A549 (cell line): Measurements from ENCODE around the gene UIMC1. TPM values are rescaled to one million over a fixed set of nuclear protein-coding genes. Genes with fewer than 3 reads are reported as not detected.

Experiments
- ATAC-seq, 2 experiments: fragments of 200-7000 bp in 1 of 2; fragments of >200 bp in 1 of 2; cut with Nextera tagmentation in 1 of 2; cut with Tn5 transposase in 1 of 2; 3 replicates each; pipeline versions ENCODE4 v1.8.0 to v1.9.1; 2018 to 2020; ENCODE audit warnings: mild to moderate bottlenecking in 1 of 2, moderate library complexity in 1 of 2
- CTCF ChIA-PET: fragments of 300-600 bp; sonication (Branson Sonifier 250); formaldehyde crosslinking; extraction: SDS; loops from one replicate; lab custom pipeline; 2021; ENCODE audit warnings: antibody characterized with exemption, inconsistent platforms; lab: Yijun Ruan, JAX
- POLR2A ChIA-PET: fragments of 350-600 bp; formaldehyde crosslinking; extraction: SDS; loops from one replicate; lab custom pipeline; 2021; ENCODE audit warnings: antibody characterized with exemption, inconsistent platforms; lab: Yijun Ruan, JAX
- DNase-seq, 2 experiments: peaks; one replicate each; pipeline versions ENCODE4 v3.0.0 to v3.0.0-alpha.2; 2011 to 2016; ENCODE audit warnings: low read depth in 1 of 2, low spot score in 1 of 2
- FAIRE-seq: peaks from 2 replicates; lab custom pipeline; 2011; peaks lifted over from hg19 to GRCh38; lab: Jason Lieb, UNC
- H3K27ac ChIP-seq, 2 experiments: fragments of >200 bp; sonication (Bioruptor Twin); formaldehyde crosslinking; 3 replicates each; pipeline ENCODE4 v1.5.1; 2016 to 2017
- H3K4me1 ChIP-seq: fragments of >200 bp; sonication (Bioruptor Twin); formaldehyde crosslinking; 3 replicates; pipeline ENCODE4 v1.6.1; 2016
- H3K4me2 ChIP-seq: fragments of >200 bp; sonication (Bioruptor Twin); formaldehyde crosslinking; 3 replicates; pipeline ENCODE4 v1.6.1; 2016
- H3K4me3 ChIP-seq: fragments of >200 bp; sonication (Bioruptor Twin); formaldehyde crosslinking; 3 replicates; pipeline ENCODE4 v1.5.1; 2016
- H3K9me3 ChIP-seq: fragments of >200 bp; sonication (Bioruptor Twin); formaldehyde crosslinking; 3 replicates; pipeline ENCODE4 v1.6.1; 2016
- ATOH8 ChIP-seq: fragments of 250-450 bp; sonication (Bioruptor Pico); IDR thresholded peaks from 2 replicates; pipeline ENCODE4 v1.5.0; 2020; ENCODE audit warnings: low read depth, mild to moderate bottlenecking, moderate library complexity
- BCL3 ChIP-seq: fragments of >200 bp; sonication (Bioruptor Twin); formaldehyde crosslinking; IDR thresholded peaks from 3 replicates; pipeline ENCODE4 v1.6.1; 2016
- CHD4 ChIP-seq: fragments of 200-600 bp; sonication (generic); IDR thresholded peaks from 2 replicates; pipeline ENCODE4 v1.6.1; 2016; ENCODE audit warnings: antibody characterized with exemption, mild to moderate bottlenecking, borderline replicate concordance
- EHMT2 ChIP-seq: fragments of 200-600 bp; sonication (generic); IDR thresholded peaks from 2 replicates; pipeline ENCODE4 v1.6.1; 2016; ENCODE audit warnings: antibody characterized with exemption, low read depth, mild to moderate bottlenecking, moderate library complexity
- ESRRA ChIP-seq: fragments of 150-350 bp; IDR thresholded peaks from 2 replicates; pipeline ENCODE4 v1.6.1; 2014; ENCODE audit warnings: mild to moderate bottlenecking, low read length, borderline replicate concordance
- HOXA7 ChIP-seq: fragments of 250-450 bp; sonication (Bioruptor Pico); IDR thresholded peaks from 2 replicates; pipeline ENCODE4 v1.5.0; 2020; ENCODE audit warnings: mild to moderate bottlenecking, moderate library complexity
- HOXB5 ChIP-seq: fragments of 250-450 bp; sonication (Bioruptor Pico); IDR thresholded peaks from 2 replicates; pipeline ENCODE4 v1.5.0; 2020; ENCODE audit warnings: mild to moderate bottlenecking, moderate library complexity
- JUN ChIP-seq, 2 experiments: fragments of >200 bp; sonication (Bioruptor Twin); formaldehyde crosslinking; IDR thresholded peaks; 2 replicates in 1 of 2; 3 replicates in 1 of 2; pipeline ENCODE4 v1.6.1; 2016 to 2017
- JUNB ChIP-seq: fragments of >200 bp; sonication (Bioruptor Twin); formaldehyde crosslinking; IDR thresholded peaks from 2 replicates; pipeline ENCODE4 v1.6.1; 2016
- KDM1A ChIP-seq: fragments of 200-600 bp; sonication (generic); IDR thresholded peaks from 2 replicates; pipeline ENCODE4 v1.6.1; 2016; ENCODE audit warnings: low read depth, mild to moderate bottlenecking
- KDM5A ChIP-seq: fragments of 200-600 bp; sonication (generic); IDR thresholded peaks from 2 replicates; pipeline ENCODE4 v1.6.1; 2016; ENCODE audit warnings: antibody characterized with exemption, mild to moderate bottlenecking
- NPAS2 ChIP-seq: fragments of 250-450 bp; sonication (Bioruptor Pico); IDR thresholded peaks from 2 replicates; pipeline ENCODE4 v1.8.0; 2022; ENCODE audit warnings: mild to moderate bottlenecking, moderate library complexity, borderline replicate concordance
- NR3C1 ChIP-seq: fragments of >200 bp; sonication (Bioruptor Twin); formaldehyde crosslinking; IDR thresholded peaks from 3 replicates; pipeline ENCODE4 v1.6.1; 2017
- PBX3 ChIP-seq: IDR thresholded peaks from 2 replicates; pipeline ENCODE4 v1.6.1; 2012
- RAD21 ChIP-seq, 2 experiments: fragments of >200 bp in 1 of 2; sonication (Bioruptor Twin) in 1 of 2; formaldehyde crosslinking in 1 of 2; IDR thresholded peaks in 1 of 2; conservative IDR thresholded peaks in 1 of 2; 2 replicates in 1 of 2; 3 replicates in 1 of 2; pipeline ENCODE4 v1.6.1; 2012 to 2018; ENCODE audit warnings: inconsistent platforms in 1 of 2
- RNF2 ChIP-seq: fragments of 200-600 bp; sonication (generic); IDR thresholded peaks from 2 replicates; pipeline ENCODE4 v1.6.1; 2016; ENCODE audit warnings: low read depth, mild to moderate bottlenecking, antibody characterized with exemption, moderate library complexity, borderline replicate concordance
- SREBF2 ChIP-seq: fragments of 450-650 bp; IDR thresholded peaks from 2 replicates; pipeline ENCODE4 v1.6.1; 2014; ENCODE audit warnings: mild to moderate bottlenecking, moderate library complexity
- TFCP2L1 ChIP-seq: fragments of 250-450 bp; sonication (Bioruptor Pico); IDR thresholded peaks from 2 replicates; pipeline ENCODE4 v1.5.0; 2021; ENCODE audit warnings: mild to moderate bottlenecking
- TP53 ChIP-seq: fragments of 250-450 bp; sonication (Bioruptor Pico); IDR thresholded peaks from 2 replicates; pipeline ENCODE4 v1.5.0; 2021; ENCODE audit warnings: mild to moderate bottlenecking, moderate library complexity
- USF2 ChIP-seq: fragments of 450-650 bp; IDR thresholded peaks from 2 replicates; pipeline ENCODE4 v1.6.1; 2014; ENCODE audit warnings: antibody characterized with exemption
- ZC3H11A ChIP-seq: fragments of 450-650 bp; IDR thresholded peaks from 2 replicates; pipeline ENCODE4 v1.6.1; 2014; ENCODE audit warnings: antibody characterized with exemption, mild to moderate bottlenecking
- ZSCAN20 ChIP-seq: fragments of 250-450 bp; sonication (Bioruptor Pico); IDR thresholded peaks from 2 replicates; pipeline ENCODE4 v1.8.0; 2022; ENCODE audit warnings: mild to moderate bottlenecking, moderate library complexity
- WGBS: methylation state at CpG from one replicate; pipeline ENCODE4 v1.1.6; 2017; ENCODE audit errors: missing lambda C conversion rate; 5-methylcytosine and 5-hydroxymethylcytosine counted together
- polyA plus RNA-seq, 4 experiments: library from polyadenylated mRNA; depleted of rRNA in 3 of 4; stranded (reverse); fragments of >200 nt; fragmentation: RNase III in 1 of 4; extraction: RNeasy Plus Mini Kit Qiagen cat#74134 plus additional on column Dnase treatment in 1 of 4; gene quantifications; 2 replicates in 3 of 4; 3 replicates in 1 of 4; pipeline ENCODE4 v1.2.3, GENCODE V29; 2011 to 2017

UIMC1 gene
- polyA plus RNA-seq, 2 of the 4 experiments (the other 2 are of a cell fraction) = 47.8 to 52.5 TPM

- ChIA-PET CTCF (interaction anchor here (2.5 kb wide), 1 partner anchor 246 kb away, joined by 5 read pairs; no protein-coding TSS in a partner anchor), POLR2A (no interaction called here)
- Histone ChIP-seq H3K4me2 (no peak overlapping the region), H3K4me3 (no peak overlapping the region), H3K4me1 (peaks cover 38% of the 10 kb centered on the region), H3K27ac (no peak overlapping the region), H3K9me3 (no peaks in the 10 kb centered on the region)
- ATAC-seq (no peak), DNase-seq (no peak), FAIRE-seq (no peak)
- 90% methylated on average over 3 of the region's 3 CpGs for WGBS
- TF ChIP-seq CHD4 (no peak), TP53 (no peak), SREBF2 (no peak), RNF2 (no peak), USF2 (no peak), TFCP2L1 (CRISPR knock-in tag) (no peak), HOXB5 (no peak), ZC3H11A (no peak), PBX3 (no peak), KDM5A (no peak), NPAS2 (CRISPR knock-in tag) (no peak), JUN (IDR thresholded peaks at IDR 0.05) (no peak), KDM1A (no peak), HOXA7 (CRISPR knock-in tag) (no peak), NR3C1 (no peak), JUNB (no peak)
Measured at GRCh38 chr5:176906796-176907195, 99.8 kb downstream of the UIMC1 start.

GRCh38 chr5:176906126-176906525 is 100.5 kb downstream of the UIMC1 start:
- TF ChIP-seq ATOH8 (no peak), RAD21 (conservative IDR thresholded peaks at IDR 0.05 in 1 of 2, IDR thresholded peaks at IDR 0.05 in 1 of 2) (no peak), BCL3 (no peak), JUNB (no peak), NR3C1 (no peak), ZSCAN20 (CRISPR knock-in tag) (no peak), ESRRA (no peak), EHMT2 (no peak)
- ChIA-PET POLR2A (no interaction called here), CTCF (interaction anchor here (2.5 kb wide), 1 partner anchor 245 kb away, joined by 5 read pairs; no protein-coding TSS in a partner anchor)
- Histone ChIP-seq H3K4me1 (peaks cover 38% of the 10 kb centered on the region), H3K4me3 (no peak overlapping the region), H3K9me3 (no peaks in the 10 kb centered on the region), H3K27ac (no peak overlapping the region), H3K4me2 (no peak overlapping the region)
- no peak for ATAC-seq
- no peak for DNase-seq
- 79% methylated on average over 1 of the region's 1 CpG for WGBS
- FAIRE-seq = no peak
